Activated CD4-positive, alpha-beta memory T cell treated with anti-CD3 and anti-CD28 coated beads for 36 hours (primary cell): ENCODE data around the gene NIT1. TPM values are rescaled to one million over a fixed set of nuclear protein-coding genes. Genes with fewer than 3 reads are reported as not detected.
A peak's percentile ranks its signal among the peaks of the same experiment; 100 is the strongest.

Experiments
- CTCF ChIA-PET: fragments of 350-600 bp; sonication (Branson Sonifier 250); formaldehyde crosslinking; loops from one replicate; lab custom pipeline; 2021; ENCODE audit warnings: antibody characterized with exemption, inconsistent platforms; lab: Charles Lee
- POLR2A ChIA-PET: fragments of 350-600 bp; sonication (Branson Sonifier 250); formaldehyde crosslinking; loops from one replicate; lab custom pipeline; 2021; ENCODE audit warnings: antibody characterized with exemption; lab: Charles Lee
- DNase-seq: peaks from one replicate; pipeline ENCODE4 v3.0.0-alpha.2; 2020
- H3K27ac Mint-ChIP-seq: one replicate; pipeline ENCODE4 v1.8.0; 2021; ENCODE audit warnings: mixed read lengths
- H3K27me3 Mint-ChIP-seq: one replicate; pipeline ENCODE4 v1.8.0; 2021; ENCODE audit warnings: mixed read lengths
- H3K36me3 Mint-ChIP-seq: one replicate; pipeline ENCODE4 v1.8.0; 2021; ENCODE audit warnings: mixed read lengths
- H3K4me1 Mint-ChIP-seq: one replicate; pipeline ENCODE4 v1.8.0; 2021; ENCODE audit warnings: low read depth, mixed read lengths
- H3K4me3 Mint-ChIP-seq: one replicate; pipeline ENCODE4 v1.8.0; 2021; ENCODE audit warnings: mild to moderate bottlenecking, mixed read lengths
- H3K9me3 Mint-ChIP-seq: one replicate; pipeline ENCODE4 v1.8.0; 2021; ENCODE audit warnings: mixed read lengths
- intact Hi-C: fragments of 100-400 bp; cut with micrococcal nuclease; formaldehyde crosslinking; loops from one replicate; pipeline ENCODE4 v1.15.1; 2023
- total RNA-seq, 2 experiments: library from RNA; stranded (reverse); gene quantifications; one replicate each; pipeline ENCODE4 v1.2.3, GENCODE V29; 2021

NIT1 gene
- total RNA-seq, 2 experiments from 2014 or later, result 65.2 to 66.5 TPM

GRCh38 chr1:161096015-161096414, 21.9 kb upstream of the NIT1 start:
- ChIA-PET CTCF (interaction anchor here (0.6 to 6.9 kb wide), 7 partner anchors 22 to 259 kb away, joined by 3 to 153 read pairs (median 40); partner anchors contain the start of genes ARHGAP30, NIT1, PFDN2 and TSTD1), POLR2A (interaction anchor here (1.1 to 2.0 kb wide), 2 partner anchors 21 to 28 kb away, joined by 5 to 9 read pairs; no protein-coding TSS in a partner anchor)
- Mint-ChIP-seq H3K4me1 (peaks cover 56% of the 10 kb centered on the region), H3K9me3 (no peaks in the 10 kb centered on the region), H3K4me3 (no peak overlapping the region), H3K27me3 (no peaks in the 10 kb centered on the region), H3K36me3 (peaks cover 7% of the 10 kb centered on the region), H3K27ac (peak overlapping the region; percentile 4)
- intact Hi-C loops, result loop anchor here (2.0 to 10.0 kb wide), 3 partner anchors 34 to 301 kb away; partner anchors contain the start of gene LY9
- DNase-seq, result no peak

- H3K9me3 Mint-ChIP-seq, result no peaks in the 10 kb centered on the region
- intact Hi-C loops, result loop anchor here (2.0 to 10.0 kb wide), 3 partner anchors 34 to 302 kb away; partner anchors contain the start of gene LY9
- peak overlapping the region; percentile 4 for H3K27ac Mint-ChIP-seq
- peaks cover 55% of the 10 kb centered on the region for H3K4me1 Mint-ChIP-seq
- ChIA-PET POLR2A (interaction anchor here (1.0 to 2.8 kb wide), 4 partner anchors 10 to 51 kb away, joined by 3 to 17 read pairs (median 7); partner anchors contain the start of gene USF1), CTCF (interaction anchor here (1.0 to 6.9 kb wide), 17 partner anchors 8 to 328 kb away, joined by 3 to 153 read pairs (median 12); partner anchors contain the start of genes ARHGAP30, DEDD, F11R and NECTIN4)
- H3K4me3 Mint-ChIP-seq, result no peak overlapping the region
- H3K27me3 Mint-ChIP-seq, result no peaks in the 10 kb centered on the region
- H3K36me3 Mint-ChIP-seq, result peaks cover 11% of the 10 kb centered on the region
- DNase-seq, result no peak
Measured at GRCh38 chr1:161096530-161096929, 21.4 kb upstream of the NIT1 start.

GRCh38 chr1:161098210-161099068, 19.5 kb upstream of the NIT1 start, which contains the start of gene KLHDC9:
TSS of gene KLHDC9 (plus strand) at chr1:161098361. CDS start at chr1:161098536, 175 bp downstream.
- intact Hi-C loops, result loop anchor here (5.0 to 10.0 kb wide), 2 partner anchors 36 to 304 kb away; partner anchors contain the start of gene LY9
- Mint-ChIP-seq H3K27ac (peak within 1 kb of the TSS; percentile 74), H3K4me3 (peak within 1 kb of the TSS; percentile 73), H3K27me3 (no peaks in the 10 kb centered on the region), H3K9me3 (no peaks in the 10 kb centered on the region), H3K36me3 (peaks cover 16% of the 10 kb centered on the region), H3K4me1 (peaks cover 37% of the 10 kb centered on the region)
- CTCF ChIA-PET, result interaction anchor here (0.6 to 6.9 kb wide), 32 partner anchors 7 to 371 kb away, joined by 3 to 153 read pairs (median 6); partner anchors contain the start of genes ARHGAP30, CD244, DEDD and F11R
- peak; percentile 87 for DNase-seq
- POLR2A ChIA-PET, result interaction anchor here (0.6 to 3.2 kb wide), 9 partner anchors 10 to 267 kb away, joined by 3 to 17 read pairs (median 5); partner anchors contain the start of genes ARHGAP30, DEDD, NIT1 and PFDN2

- DNase-seq, result no peak
- H3K36me3 Mint-ChIP-seq, result peaks cover 16% of the 10 kb centered on the region
- intact Hi-C loops, result loop anchor here (5.0 to 10.0 kb wide), 2 partner anchors 37 to 304 kb away; partner anchors contain the start of gene LY9
- H3K4me1 Mint-ChIP-seq, result peaks cover 35% of the 10 kb centered on the region
- CTCF ChIA-PET, result interaction anchor here (0.9 to 6.9 kb wide), 11 partner anchors 10 to 372 kb away, joined by 3 to 153 read pairs (median 14); partner anchors contain the start of genes ARHGAP30, DEDD, F11R and NECTIN4
- no peak overlapping the region for H3K27ac Mint-ChIP-seq
- H3K27me3 Mint-ChIP-seq, result no peaks in the 10 kb centered on the region
- H3K4me3 Mint-ChIP-seq, result peak overlapping the region; percentile 39
- no peaks in the 10 kb centered on the region for H3K9me3 Mint-ChIP-seq
- POLR2A ChIA-PET, result interaction anchor here (1.0 to 3.2 kb wide), 6 partner anchors 16 to 54 kb away, joined by 3 to 17 read pairs (median 6); partner anchors contain the start of genes ARHGAP30, DEDD, NIT1 and PFDN2
Measured at GRCh38 chr1:161099090-161099802, 18.7 kb upstream of the NIT1 start.

GRCh38 chr1:161100556-161100955, 17.3 kb upstream of the NIT1 start:
- ChIA-PET POLR2A (interaction anchor here (0.8 to 1.8 kb wide), 2 partner anchors 32 to 54 kb away, joined by 3 to 5 read pairs; no protein-coding TSS in a partner anchor), CTCF (interaction anchor here (5.4 to 6.9 kb wide), 3 partner anchors 17 to 103 kb away, joined by 40 to 153 read pairs (median 65); partner anchors contain the start of genes NIT1, PFDN2, TSTD1 and USF1)
- H3K27ac Mint-ChIP-seq, result no peak overlapping the region
- peaks cover 36% of the 10 kb centered on the region for H3K4me1 Mint-ChIP-seq
- H3K36me3 Mint-ChIP-seq, result peaks cover 19% of the 10 kb centered on the region
- H3K9me3 Mint-ChIP-seq, result no peaks in the 10 kb centered on the region
- intact Hi-C loops, result loop anchor here (2.0 kb wide), 1 partner anchor 14 kb away; no protein-coding TSS in a partner anchor
- H3K27me3 Mint-ChIP-seq, result no peaks in the 10 kb centered on the region
- no peak for DNase-seq
- no peak overlapping the region for H3K4me3 Mint-ChIP-seq

- no peak for DNase-seq
- ChIA-PET CTCF (interaction anchor here (1.2 kb wide), 1 partner anchor 8 kb away, joined by 4 read pairs; the partner anchor contains the start of gene KLHDC9), POLR2A (no interaction called here)
- Mint-ChIP-seq H3K4me3 (no peak overlapping the region), H3K4me1 (peaks cover 25% of the 10 kb centered on the region), H3K9me3 (no peaks in the 10 kb centered on the region), H3K27ac (peak overlapping the region; percentile 0), H3K36me3 (peaks cover 19% of the 10 kb centered on the region), H3K27me3 (no peaks in the 10 kb centered on the region)
- intact Hi-C loops, result no loop called here
Measured at GRCh38 chr1:161106431-161106830, 11.5 kb upstream of the NIT1 start.

GRCh38 chr1:161111117-161111516, 6.8 kb upstream of the NIT1 start:
- intact Hi-C loops, result no loop called here
- Mint-ChIP-seq H3K27ac (no peak overlapping the region), H3K4me1 (peaks cover 54% of the 10 kb centered on the region), H3K9me3 (no peaks in the 10 kb centered on the region), H3K36me3 (peaks cover 18% of the 10 kb centered on the region), H3K27me3 (no peaks in the 10 kb centered on the region), H3K4me3 (no peak overlapping the region)
- CTCF ChIA-PET, result interaction anchor here (1.2 kb wide), 1 partner anchor 13 kb away, joined by 8 read pairs; the partner anchor contains the start of gene KLHDC9
- POLR2A ChIA-PET, result interaction anchor here (0.6 kb wide), 1 partner anchor 17 kb away, joined by 3 read pairs; no protein-coding TSS in a partner anchor
- DNase-seq, result no peak

GRCh38 chr1:161111527-161111926, 6.4 kb upstream of the NIT1 start:
- H3K4me1 Mint-ChIP-seq, result peaks cover 56% of the 10 kb centered on the region
- no peaks in the 10 kb centered on the region for H3K9me3 Mint-ChIP-seq
- intact Hi-C loops, result no loop called here
- CTCF ChIA-PET, result interaction anchor here (1.1 to 1.2 kb wide), 2 partner anchors 14 to 161 kb away, joined by 3 to 8 read pairs; partner anchors contain the start of gene KLHDC9
- H3K4me3 Mint-ChIP-seq, result no peak overlapping the region
- POLR2A ChIA-PET, result no interaction called here
- H3K27me3 Mint-ChIP-seq, result no peaks in the 10 kb centered on the region
- H3K36me3 Mint-ChIP-seq, result peaks cover 18% of the 10 kb centered on the region
- no peak overlapping the region for H3K27ac Mint-ChIP-seq
- no peak for DNase-seq

GRCh38 chr1:161113915-161114314, 4.0 kb upstream of the NIT1 start:
- Mint-ChIP-seq H3K27me3 (no peaks in the 10 kb centered on the region), H3K4me1 (peaks cover 61% of the 10 kb centered on the region)
- CTCF ChIA-PET, result interaction anchor here (1.1 kb wide), 1 partner anchor 17 kb away, joined by 3 read pairs; no protein-coding TSS in a partner anchor

GRCh38 chr1:161114556-161114955, 3.3 kb upstream of the NIT1 start:
- Mint-ChIP-seq H3K4me3 (no peak overlapping the region), H3K27ac (peak overlapping the region; percentile 84), H3K36me3 (peaks cover 21% of the 10 kb centered on the region), H3K27me3 (no peaks in the 10 kb centered on the region), H3K4me1 (peaks cover 64% of the 10 kb centered on the region), H3K9me3 (no peaks in the 10 kb centered on the region)
- DNase-seq, result no peak
- CTCF ChIA-PET, result interaction anchor here (1.1 kb wide), 1 partner anchor 18 kb away, joined by 3 read pairs; no protein-coding TSS in a partner anchor
- POLR2A ChIA-PET, result interaction anchor here (1.3 to 1.4 kb wide), 2 partner anchors 15 to 69 kb away, joined by 4 to 5 read pairs; partner anchors contain the start of gene USF1
- intact Hi-C loops, result loop anchor here (2.0 kb wide), 1 partner anchor 14 kb away; no protein-coding TSS in a partner anchor

More at GRCh38 chr1:161113915-161114314, 4.0 kb upstream of the NIT1 start:
- DNase-seq, result no peak
- H3K9me3 Mint-ChIP-seq, result no peaks in the 10 kb centered on the region
- H3K4me3 Mint-ChIP-seq, result no peak overlapping the region
- POLR2A ChIA-PET, result interaction anchor here (1.4 kb wide), 1 partner anchor 68 kb away, joined by 4 read pairs; the partner anchor contains the start of gene USF1
- peak overlapping the region; percentile 84 for H3K27ac Mint-ChIP-seq
- peaks cover 22% of the 10 kb centered on the region for H3K36me3 Mint-ChIP-seq
- intact Hi-C loops, result loop anchor here (2.0 kb wide), 1 partner anchor 13 kb away; no protein-coding TSS in a partner anchor
